K562 (cell line): ENCODE data around the gene NOP14. TPM values are rescaled to one million over a fixed set of nuclear protein-coding genes. Genes with fewer than 3 reads are reported as not detected.

Experiments
- ATAC-seq: fragments of 200-7000 bp; cut with Tn5 transposase; 3 replicates; pipeline ENCODE4 v1.9.1; 2020; ENCODE audit warnings: moderate library complexity
- BruUV-seq: library from RNA; stranded (reverse); fragments of 400-500 nt; replicated peaks from 2 replicates; lab custom pipeline; 2021; lab: Mats Ljungman, UMichigan
- CTCF ChIA-PET: fragments of 300-600 bp; formaldehyde crosslinking; extraction: SDS; loops from one replicate; lab custom pipeline; 2021; ENCODE audit warnings: low intra/inter-chr PET ratio; lab: Yijun Ruan, JAX
- POLR2A ChIA-PET: fragments of 300-600, 350-650 bp; sonication (Branson Sonifier 250); formaldehyde crosslinking; extraction: SDS; loops from one replicate; lab custom pipeline; 2021; ENCODE audit warnings: antibody characterized with exemption, inconsistent platforms; lab: Yijun Ruan, JAX
- DNase-seq, 4 experiments: peaks; one replicate each; pipeline versions ENCODE4 v3.0.0 to v3.0.0-alpha.2; 2011 to 2018; ENCODE audit warnings: low spot score in 3 of 4, mixed read lengths in 3 of 4; ENCODE audit errors: extremely low read depth in 1 of 4
- FAIRE-seq: peaks from 2 replicates; lab custom pipeline; 2011; peaks lifted over from hg19 to GRCh38; lab: Jason Lieb, UNC
- H2AFZ ChIP-seq: 2 replicates; pipeline ENCODE4 v1.6.0; 2011; ENCODE audit warnings: low read depth, low read length, control low read depth, inconsistent platforms
- H3K27ac ChIP-seq: fragments of 200-600 bp; 3 replicates; pipeline ENCODE4 v1.8.0; 2011; ENCODE audit warnings: low read depth, mild to moderate bottlenecking, control low read depth, inconsistent platforms, low read length, moderate library complexity, mixed read lengths; ENCODE audit errors: extremely low read depth
- H3K27me3 ChIP-seq, 2 experiments: fragments of 300-600 bp in 1 of 2; 2 replicates in 1 of 2; 3 replicates in 1 of 2; pipeline versions ENCODE4 v1.6.0 to v1.8.0; 2011; ENCODE audit warnings: inconsistent platforms in 2 of 2, low read length in 2 of 2, mild to moderate bottlenecking in 1 of 2, mixed read lengths in 1 of 2, moderate library complexity in 1 of 2; ENCODE audit not compliant: control insufficient read depth in 2 of 2, insufficient read depth in 2 of 2
- H3K36me3 ChIP-seq: fragments of 300-600 bp; 3 replicates; pipeline ENCODE4 v1.8.0; 2011; ENCODE audit warnings: mild to moderate bottlenecking, low read length, inconsistent platforms; ENCODE audit not compliant: control insufficient read depth, insufficient read depth
- H3K4me1 ChIP-seq, 2 experiments: fragments of 200-600 bp in 1 of 2; replicated peaks in 1 of 2; 2 replicates in 1 of 2; 3 replicates in 1 of 2; pipeline versions ENCODE4 v1.5.1 to v1.8.0; 2011; ENCODE audit warnings: inconsistent platforms in 2 of 2, low read length in 2 of 2, mild to moderate bottlenecking in 1 of 2, mixed read lengths in 1 of 2, moderate library complexity in 1 of 2; ENCODE audit not compliant: control insufficient read depth in 2 of 2, insufficient read depth in 2 of 2
- H3K4me2 ChIP-seq: 2 replicates; pipeline ENCODE4 v1.6.1; 2011; ENCODE audit warnings: low read length, control low read depth, inconsistent platforms, mixed read lengths; ENCODE audit not compliant: insufficient read depth
- H3K4me3 ChIP-seq: fragments of 200-600 bp; sonication (generic), shearing (Covaris generic); 2 replicates; pipeline ENCODE4 v1.5.1; 2016; ENCODE audit warnings: control low read depth, inconsistent platforms
- H3K79me2 ChIP-seq: fragments of 200-600 bp; 3 replicates; pipeline ENCODE4 v1.8.0; 2011; ENCODE audit warnings: low read length, inconsistent platforms; ENCODE audit not compliant: control insufficient read depth, insufficient read depth
- H3K9ac ChIP-seq, 2 experiments: 2 replicates each; pipeline versions ENCODE4 v1.6.0 to v1.6.1; 2011; ENCODE audit warnings: low read depth in 2 of 2, low read length in 2 of 2, control low read depth in 1 of 2, inconsistent platforms in 1 of 2, mild to moderate bottlenecking in 1 of 2, mixed read lengths in 1 of 2; ENCODE audit not compliant: insufficient read depth in 1 of 2
- H3K9me1 ChIP-seq: one replicate; pipeline ENCODE4 v1.6.0; 2011; ENCODE audit warnings: inconsistent platforms, mild to moderate bottlenecking, low read length, moderate library complexity; ENCODE audit not compliant: control insufficient read depth, insufficient read depth
- H3K9me3 ChIP-seq: replicated peaks from 2 replicates; pipeline ENCODE4 v1.5.1; 2011; ENCODE audit warnings: low read depth, low read length, inconsistent platforms; ENCODE audit not compliant: control insufficient read depth, insufficient read depth
- H4K20me1 ChIP-seq: replicated peaks from 2 replicates; pipeline ENCODE4 v1.6.1; 2011; ENCODE audit warnings: low read length, inconsistent platforms, mixed read lengths; ENCODE audit not compliant: control insufficient read depth, insufficient read depth
- MAFG ChIP-seq: fragments of 450-650 bp; conservative IDR thresholded peaks from 2 replicates; pipeline ENCODE4 v1.6.1; 2016; ENCODE audit warnings: missing genetic modification characterization, missing compliant biosample characterization
- MAX ChIP-seq: sonication (generic); formaldehyde crosslinking; IDR thresholded peaks from 2 replicates; pipeline ENCODE4 v1.9.0; 2022; ENCODE audit warnings: mild to moderate bottlenecking, missing genetic modification reagents
- MCM7 ChIP-seq, 2 experiments: fragments of 450-650 bp; IDR thresholded peaks; 2 replicates each; pipeline ENCODE4 v1.6.1; 2016 to 2018
- NFE2 ChIP-seq: IDR thresholded peaks from 2 replicates; pipeline ENCODE4 v1.6.1; 2014; ENCODE audit warnings: antibody characterized with exemption, low read depth
- TFE3 ChIP-seq: fragments of 450-650 bp; formaldehyde crosslinking; IDR thresholded peaks from 2 replicates; pipeline ENCODE4 v1.4.0; 2020; ENCODE audit warnings: mild to moderate bottlenecking, mixed read lengths
- ZFP30 ChIP-seq: fragments of 250-450 bp; sonication (Bioruptor Pico); IDR thresholded peaks from 2 replicates; pipeline ENCODE4 v1.8.0; 2022; ENCODE audit warnings: moderate library complexity, mild to moderate bottlenecking, inconsistent platforms, borderline replicate concordance
- WGBS: fragments of 100-300 bp; shearing (Covaris generic); methylation state at CpG from one replicate; pipeline ENCODE4 v1.1.6; 2016; ENCODE audit warnings: low coverage, mixed read lengths; ENCODE audit not compliant: insufficient coverage; ENCODE audit errors: missing lambda C conversion rate; 5-methylcytosine and 5-hydroxymethylcytosine counted together
- in situ Hi-C: fragments of 300-500 bp; cut with MboI; formaldehyde crosslinking; loops from 4 replicates; pipeline ENCODE4 v1.15.0; 2018; ENCODE audit warnings: inconsistent platforms, mixed read lengths
- intact Hi-C: fragments of 100-400 bp; cut with micrococcal nuclease; formaldehyde crosslinking; loops from 2 replicates; pipeline ENCODE4 v1.14.2; 2022
- polyA plus RNA-seq, 8 experiments: library from polyadenylated mRNA; depleted of rRNA in 4 of 8; stranded (reverse) in 5 of 8; unstranded in 3 of 8; fragments of >200 nt; fragmentation: Nextera tagmentation in 2 of 8; fragmentation: Illumina TruSeq in 1 of 8; extraction: Ambion mirVana in 2 of 8; extraction: Trizol in 1 of 8; gene quantifications; 2 replicates each; pipeline versions ENCODE4 v1.2.1 to v1.2.3, GENCODE V29; 2011 to 2014; ENCODE audit warnings: inconsistent platforms in 1 of 8, missing spikeins in 1 of 8
- total RNA-seq, 7 experiments: library from RNA; depleted of rRNA in 6 of 7; stranded (reverse); fragments of >200 nt in 6 of 7; fragmentation: Illumina TruSeq in 2 of 7; extraction: Trizol in 2 of 7; gene quantifications; 2 replicates each; pipeline versions ENCODE4 v1.2.1 to v1.2.3, GENCODE V29; 2011 to 2021; ENCODE audit warnings: low replicate concordance in 1 of 7

Gene NOP14
- total and polyA plus RNA-seq, 9 of the 15 experiments (the other 6 are each of a cell fraction or from before 2014, with no cell fraction given) = 12.7 to 76.0 (median 50.9) TPM

GRCh38 chr4:2915789-2916188, 47.4 kb downstream of the NOP14 start (continued):
- TF ChIP-seq TFE3 (CRISPR knock-in tag) = no peak
- no peak for TF ChIP-seq MCM7 (IDR thresholded peaks at IDR 0.05)
- no peak for TF ChIP-seq MAX (CRISPR knock-in tag)
- TF ChIP-seq, all 486 proteins: peak for 0

- Histone ChIP-seq H3K9me1 (no peaks in the 10 kb centered on the region), H3K4me1 (peaks cover 0 to 3% of the 10 kb centered on the region in 2 experiments; a peak in 1 of 5 replicates), H3K4me2 (no peak overlapping the region), H3K27ac (no peak overlapping the region), H3K4me3 (no peak overlapping the region), H3K9ac (no peak overlapping the region), H3K79me2 (no peaks in the 10 kb centered on the region), H3K27me3 (no peaks in the 10 kb centered on the region), H3K36me3 (peaks cover 38% of the 10 kb centered on the region; the same call in 2 of the 3 replicates), H3K9me3 (no peaks in the 10 kb centered on the region), H2AFZ (no peak overlapping the region), H4K20me1 (no peaks in the 10 kb centered on the region)
- intact Hi-C loops (no loop called here), in situ Hi-C loops (no loop called here)
- ChIA-PET POLR2A (interaction anchor here (0.7 to 1.2 kb wide), 2 partner anchors 21 to 114 kb away, joined by 3 to 4 read pairs; no protein-coding TSS in a partner anchor), CTCF (interaction anchor here (0.6 kb wide), 1 partner anchor 10 kb away, joined by 3 read pairs; no protein-coding TSS in a partner anchor)
- TF ChIP-seq ZFP30 (CRISPR knock-in tag) (no peak), NFE2 (no peak), MAFG (tag) (no peak)
- no TSS peak for BruUV-seq
- ATAC-seq (no peak), FAIRE-seq (no peak), DNase-seq (no peak)
- WGBS = 89% methylated on average over 16 of the region's 16 CpGs
These were observed 48.7 kb downstream of the NOP14 start for GRCh38 chr4:2914256-2915126.
